NCI-H2081 (cell line): ENCODE results near the gene BABAM2.

Experiments used
- DNase-seq, 2 experiments: peaks; one replicate each; lab custom pipeline; 2025; lab: John Stamatoyannopoulos, UW

BABAM2 gene

DNA sequence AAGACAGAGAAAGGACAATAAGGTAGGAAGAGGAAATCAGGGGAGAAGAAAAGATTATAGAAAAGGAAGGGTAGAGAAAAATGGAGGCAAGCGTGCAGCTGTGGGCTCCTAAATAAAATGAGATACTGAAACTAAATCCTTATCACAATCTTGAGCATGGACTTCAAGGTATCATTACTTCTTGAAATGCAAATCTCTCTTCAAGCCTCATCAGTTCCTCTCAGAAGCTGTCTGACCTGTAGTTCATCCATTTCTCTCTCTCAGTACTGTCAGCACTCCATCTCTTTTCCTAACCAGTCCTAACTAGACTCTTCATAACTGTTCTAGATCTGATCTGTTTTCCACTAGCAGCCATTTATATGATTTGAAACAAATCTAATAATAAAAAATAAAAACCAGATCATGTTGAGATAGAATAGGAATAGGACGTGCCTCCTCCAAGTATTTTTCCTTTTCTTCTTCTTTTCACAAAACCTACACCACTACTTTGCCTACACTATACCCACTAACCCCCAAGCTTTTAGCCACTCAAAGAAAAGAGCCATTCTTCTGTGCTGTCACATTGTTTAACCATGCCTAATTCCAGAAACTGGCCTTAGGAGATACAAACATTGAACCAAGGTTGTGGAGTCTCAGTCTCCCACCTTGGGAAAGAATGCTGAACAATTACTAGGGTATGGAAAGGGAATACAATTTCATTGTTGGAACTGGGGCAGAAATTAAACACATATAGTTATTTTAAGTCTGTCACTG lies 21.1 kb downstream of the BABAM2 start:
- no peak for DNase-seq

DNA sequence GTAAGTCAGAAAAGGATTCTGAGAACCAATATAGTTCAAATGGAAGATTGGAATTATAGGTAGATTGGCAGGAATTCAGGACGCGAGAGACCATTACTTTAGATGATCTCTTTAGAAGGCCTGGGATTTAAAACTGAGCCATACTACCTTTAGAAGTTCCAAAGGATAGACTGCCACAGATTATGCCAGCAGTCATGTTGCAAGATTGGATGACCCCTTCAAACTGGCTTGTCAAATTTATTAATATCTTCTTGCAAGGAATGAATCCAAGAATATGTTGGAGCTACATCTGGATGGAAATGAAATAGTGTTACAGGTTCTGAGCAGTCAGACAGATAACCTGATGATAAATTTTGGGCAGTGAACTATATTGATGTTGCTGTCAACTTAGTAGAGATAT lies 22.0 kb downstream of the BABAM2 start:
- no peak for DNase-seq

DNA sequence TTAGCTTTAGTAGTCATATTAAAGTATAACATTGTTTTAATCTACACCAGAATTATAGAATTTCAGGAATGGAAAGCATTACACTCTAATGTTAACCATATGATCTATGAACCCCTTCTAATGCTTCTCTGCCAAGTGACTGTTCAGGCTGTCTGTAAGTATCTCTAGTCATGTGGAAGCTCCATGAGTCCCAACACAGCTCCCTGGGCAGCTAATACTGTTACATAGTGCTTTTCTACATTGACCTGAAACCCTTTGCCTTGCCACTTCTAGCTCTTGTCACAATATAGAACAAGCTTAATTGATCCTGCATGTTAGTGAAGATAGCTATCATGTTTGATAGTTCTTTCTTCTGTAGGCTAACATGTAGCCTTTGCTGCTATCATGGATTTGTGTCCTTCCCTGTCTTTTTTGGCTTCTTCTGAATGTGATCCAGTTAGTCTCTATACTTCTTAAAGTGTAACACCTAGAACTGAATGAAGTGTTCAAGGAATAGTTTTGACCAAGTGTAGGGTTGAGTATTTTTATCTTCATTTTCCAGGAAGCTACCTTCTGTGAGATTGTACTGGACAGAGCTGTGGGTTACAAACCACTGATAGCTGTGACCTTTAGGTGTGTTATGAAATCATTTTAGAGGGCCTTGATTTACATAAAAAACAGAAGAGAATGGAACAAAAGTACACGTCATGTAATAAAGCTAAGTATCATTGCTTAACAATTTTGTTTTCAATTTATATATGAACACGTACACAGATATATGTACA lies 23.7 kb downstream of the BABAM2 start:
- DNase-seq: no peak

- no peak for DNase-seq
Measured at GRCh38 chr2:27914805-27915175, 24.3 kb downstream of the BABAM2 start.

DNA sequence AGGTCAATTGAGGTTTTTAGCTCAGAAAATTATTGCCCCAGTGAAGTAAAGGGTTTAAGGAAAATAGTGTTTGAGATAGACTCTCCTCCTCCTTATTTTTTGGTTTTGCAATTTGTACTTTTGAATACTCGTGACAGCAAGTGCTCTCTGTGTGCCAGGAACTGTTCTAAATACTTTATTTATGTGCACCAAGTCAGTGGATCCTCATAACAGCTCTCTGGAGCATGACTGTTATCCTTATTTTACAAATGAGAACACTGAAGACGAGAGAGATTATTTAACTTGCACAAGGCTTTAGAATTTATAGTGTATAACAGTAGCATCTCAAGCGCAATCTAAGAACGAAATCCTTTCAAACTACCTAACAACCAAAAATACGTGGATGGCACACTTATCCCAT lies 24.7 kb downstream of the BABAM2 start:
- DNase-seq: no peak

DNA sequence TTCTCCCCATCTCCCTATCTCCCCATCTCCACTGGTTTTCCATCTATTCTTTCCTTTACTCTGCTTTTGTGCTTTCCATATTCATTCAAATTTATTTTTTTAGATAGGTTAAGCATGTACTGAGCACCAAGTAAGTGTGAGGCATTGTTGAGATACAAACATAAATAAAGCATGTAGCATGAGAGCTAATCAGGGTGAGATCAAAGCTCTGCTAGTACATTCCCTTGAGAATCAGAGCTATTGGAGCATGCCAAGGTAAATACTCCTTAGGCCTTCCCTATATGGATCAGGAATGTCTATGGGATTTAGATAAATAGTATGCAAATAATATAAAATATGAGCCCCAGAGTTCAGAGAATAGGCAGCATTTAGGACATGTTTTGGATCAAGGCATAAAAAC lies 25.3 kb downstream of the BABAM2 start:
- no peak for DNase-seq

GRCh38 chr2:27916293-27916995 lies 25.9 kb downstream of the BABAM2 start:
- DNase-seq: no peak

DNA sequence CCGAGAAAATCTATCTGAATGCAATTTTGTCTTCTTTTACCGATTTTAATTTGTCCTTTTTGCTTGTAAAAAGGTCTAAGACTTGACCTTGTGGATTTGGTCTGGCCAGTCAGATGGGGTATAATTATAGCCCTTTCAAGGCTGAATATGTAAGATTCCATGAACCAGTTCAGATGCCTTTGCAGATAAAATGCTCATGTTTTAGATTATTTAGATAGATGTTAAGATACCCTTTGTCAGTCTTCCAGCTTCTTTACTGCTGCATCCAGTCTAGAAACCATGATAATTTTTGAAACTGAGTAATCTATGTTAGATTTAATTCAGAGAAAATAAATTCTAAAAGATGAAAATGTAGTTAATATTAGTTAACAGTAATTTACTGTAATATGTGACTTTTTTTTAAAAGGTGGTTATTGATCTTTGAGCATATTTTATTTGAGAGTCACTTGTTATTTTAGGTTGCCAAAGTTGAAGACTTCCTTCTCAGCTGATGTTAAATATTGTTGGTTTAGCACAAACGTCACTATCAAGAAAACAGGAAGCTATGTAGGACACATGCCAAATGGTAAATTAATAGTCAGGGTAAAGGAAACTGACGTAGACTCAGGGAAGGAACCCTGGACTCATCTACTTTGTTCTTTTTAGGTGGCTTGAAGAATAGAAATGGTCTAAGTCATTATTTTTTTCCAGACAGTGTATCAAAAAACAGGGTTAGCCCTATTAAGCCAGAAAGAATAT lies 29.8 kb downstream of the BABAM2 start:
- DNase-seq: peak in 1 of 2 experiments; percentile 33

GRCh38 chr2:27921424-27921823 lies 30.9 kb downstream of the BABAM2 start:
- no peak for DNase-seq

DNA sequence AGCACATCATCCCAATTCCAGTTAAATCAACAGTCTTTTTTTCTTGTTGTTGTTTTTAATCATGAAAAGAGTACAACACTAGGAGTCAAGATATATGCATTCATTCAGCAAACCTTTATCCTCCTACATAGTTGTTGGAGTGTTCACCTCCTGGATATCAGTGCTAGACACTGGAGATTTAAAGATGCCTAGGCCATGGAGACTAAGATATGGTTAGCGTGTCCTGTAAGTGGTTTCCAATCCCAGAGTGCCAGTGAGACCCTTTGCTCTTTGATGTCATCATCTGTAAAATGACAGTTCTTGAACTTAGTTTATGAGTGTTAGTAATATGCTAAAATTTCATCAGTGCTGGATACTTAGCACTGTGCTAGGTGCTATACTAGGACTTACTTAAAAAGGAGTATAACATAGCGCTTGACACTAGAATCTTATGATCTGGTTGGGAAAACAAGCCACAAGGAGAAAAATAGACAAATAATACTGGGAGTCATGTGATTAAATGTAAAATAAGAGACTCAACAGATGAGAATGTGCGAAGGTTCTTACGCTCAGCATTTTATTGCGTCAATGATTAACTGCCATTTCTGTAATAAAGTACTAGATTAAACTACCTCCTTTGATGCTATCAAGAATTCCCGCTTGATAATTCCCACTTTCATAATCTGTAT lies 31.5 kb downstream of the BABAM2 start:
- DNase-seq: no peak

DNA sequence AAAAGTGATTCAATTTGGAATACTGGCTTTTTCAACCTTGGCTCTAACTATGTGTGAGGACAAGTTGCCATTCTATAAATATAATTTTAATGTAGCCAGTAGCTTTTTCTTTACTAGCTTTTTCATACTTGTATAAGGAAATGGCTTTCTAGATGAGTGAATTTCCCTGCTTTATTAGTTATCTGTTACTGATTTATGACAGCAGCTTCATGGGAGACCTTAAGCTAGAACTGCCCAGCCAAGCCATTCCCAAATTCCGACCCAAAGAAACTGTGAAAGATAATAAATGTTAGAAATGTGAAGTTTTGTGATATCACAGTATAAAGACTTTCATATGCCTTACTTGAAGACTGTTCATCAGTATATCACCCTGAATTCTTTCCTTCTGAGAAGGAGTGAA lies 32.3 kb downstream of the BABAM2 start:
- no peak for DNase-seq

DNA sequence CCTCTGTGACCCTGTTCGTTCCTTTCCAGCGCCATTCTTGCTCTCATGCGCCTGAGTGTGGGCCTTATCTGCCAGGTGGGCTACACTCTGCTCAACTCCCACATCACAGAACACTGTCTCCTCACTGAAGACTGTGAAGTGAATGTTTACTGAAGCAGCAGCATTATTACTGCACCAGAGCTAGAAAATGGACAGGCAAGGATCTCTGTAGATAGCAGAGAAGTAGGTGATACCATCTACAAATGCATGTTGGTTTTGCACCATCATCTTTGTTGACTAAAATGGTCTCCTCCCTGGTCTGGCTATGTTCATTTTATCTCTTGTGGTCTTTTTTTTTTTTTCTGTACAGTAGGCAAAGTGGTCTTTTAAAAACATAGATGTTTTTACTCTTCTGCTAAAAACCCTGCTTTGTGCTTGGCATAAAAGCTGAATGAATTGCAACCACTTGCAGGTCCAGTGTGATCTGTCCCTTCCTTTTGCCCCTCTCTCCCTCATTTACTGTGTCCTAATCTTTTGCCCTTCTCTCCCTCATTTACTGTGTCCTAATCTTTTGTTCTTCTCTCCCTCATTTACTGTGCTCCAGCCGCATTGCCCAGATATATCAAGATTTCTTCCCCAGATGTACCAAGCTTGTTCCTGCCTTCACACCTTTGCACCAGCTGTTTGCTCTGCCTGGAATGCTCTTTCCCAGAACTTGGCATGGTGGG lies 35.4 kb downstream of the BABAM2 start:
- DNase-seq: no peak

- DNase-seq: no peak
Measured at GRCh38 chr2:27929916-27930486, 39.5 kb downstream of the BABAM2 start.

GRCh38 chr2:27931361-27931950 lies 40.9 kb downstream of the BABAM2 start:
- no peak for DNase-seq

DNA sequence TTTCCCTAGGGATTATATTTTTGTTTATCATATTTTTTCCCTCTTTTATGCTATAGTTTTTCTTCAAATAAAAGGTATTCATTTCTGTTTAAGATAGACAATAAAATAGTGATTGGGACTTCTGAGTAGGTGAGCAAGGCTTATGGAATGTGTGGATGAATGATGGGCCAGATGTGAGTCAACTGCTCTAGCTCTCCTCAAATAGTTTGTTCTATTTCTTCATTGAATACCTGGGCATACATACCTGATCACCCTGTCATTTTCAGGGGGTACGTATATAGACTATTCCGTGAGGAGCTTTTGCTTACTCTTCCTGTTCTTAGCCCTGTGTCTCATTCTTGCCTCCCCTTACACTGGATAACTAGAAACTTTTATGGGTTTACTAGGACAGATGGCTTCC lies 41.9 kb downstream of the BABAM2 start:
- no peak for DNase-seq

GRCh38 chr2:27935026-27935425 lies 44.5 kb downstream of the BABAM2 start:
- no peak for DNase-seq

GRCh38 chr2:27940090-27940671 lies 49.7 kb downstream of the BABAM2 start:
- no peak for DNase-seq

GRCh38 chr2:27940982-27941381 lies 50.5 kb downstream of the BABAM2 start:
- DNase-seq: no peak

GRCh38 chr2:27942612-27943547 lies 52.4 kb downstream of the BABAM2 start:
- DNase-seq: no peak
